Spleen (tissue), 7 donors: ENCODE results near the gene AKNA.

ENCODE experiments used
- POLR2A ChIP-seq, 3 donors: fragments of 450-650 bp; IDR thresholded peaks; one replicate each; pipeline ENCODE4 v1.5.1; 2017; ENCODE audit warnings: antibody characterized with exemption in 3 of 3, mild to moderate bottlenecking in 1 of 3
- TF ChIP-seq, protein P1 (sequence below), 11 experiments: fragments of 200-600 bp in 7 of 11; fragments of 450-650 bp in 4 of 11; sonication (generic) in 4 of 11; IDR thresholded peaks in 8 of 11; conservative IDR thresholded peaks in 3 of 11; 1 replicate in 7 of 11; 2 replicates in 4 of 11; pipeline versions ENCODE4 v1.4.0 to v1.8.0; 2016 to 2021; ENCODE audit warnings: antibody characterized with exemption in 11 of 11, inconsistent platforms in 4 of 11, mild to moderate bottlenecking in 1 of 11
- donor health status: DM: no; HTN: no; CAD: no; lungs with moderate emphysema.
- donor health status: DM: no; HTN: no; CAD: no.
- donor health status: DM: no; HTN: no; CAD: no.

DNA sequence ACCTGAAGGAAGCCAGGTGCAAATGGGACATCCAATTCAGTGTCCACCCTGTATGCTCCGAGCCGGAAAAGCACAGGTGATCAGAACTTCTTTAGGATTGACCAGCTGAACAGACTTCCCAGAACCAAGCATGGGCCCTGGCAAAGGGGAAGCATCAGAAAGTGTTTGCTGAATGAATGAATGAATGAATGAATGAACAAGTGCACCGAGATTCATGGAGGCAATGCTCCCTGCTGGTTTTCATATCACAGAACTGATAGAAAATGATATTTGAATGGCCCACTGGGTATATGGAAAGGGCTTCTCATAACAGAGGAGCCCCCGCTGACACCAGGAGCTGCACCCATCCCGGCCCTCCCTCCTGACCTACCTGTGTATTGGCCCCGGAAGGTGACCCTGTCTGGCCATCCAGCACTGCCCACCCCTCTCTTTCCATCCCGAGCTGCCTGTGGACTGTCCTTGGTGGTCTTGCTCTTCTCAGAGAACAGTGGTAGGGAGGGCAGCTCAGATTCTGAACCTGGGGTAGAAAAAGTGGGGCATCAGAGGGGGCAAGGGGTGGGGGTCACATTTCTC, 42.2 kb downstream of the AKNA start:
- TF ChIP-seq POLR2A (IDR thresholded peaks at IDR 0.05), result no peak
- TF ChIP-seq, protein P1, sequence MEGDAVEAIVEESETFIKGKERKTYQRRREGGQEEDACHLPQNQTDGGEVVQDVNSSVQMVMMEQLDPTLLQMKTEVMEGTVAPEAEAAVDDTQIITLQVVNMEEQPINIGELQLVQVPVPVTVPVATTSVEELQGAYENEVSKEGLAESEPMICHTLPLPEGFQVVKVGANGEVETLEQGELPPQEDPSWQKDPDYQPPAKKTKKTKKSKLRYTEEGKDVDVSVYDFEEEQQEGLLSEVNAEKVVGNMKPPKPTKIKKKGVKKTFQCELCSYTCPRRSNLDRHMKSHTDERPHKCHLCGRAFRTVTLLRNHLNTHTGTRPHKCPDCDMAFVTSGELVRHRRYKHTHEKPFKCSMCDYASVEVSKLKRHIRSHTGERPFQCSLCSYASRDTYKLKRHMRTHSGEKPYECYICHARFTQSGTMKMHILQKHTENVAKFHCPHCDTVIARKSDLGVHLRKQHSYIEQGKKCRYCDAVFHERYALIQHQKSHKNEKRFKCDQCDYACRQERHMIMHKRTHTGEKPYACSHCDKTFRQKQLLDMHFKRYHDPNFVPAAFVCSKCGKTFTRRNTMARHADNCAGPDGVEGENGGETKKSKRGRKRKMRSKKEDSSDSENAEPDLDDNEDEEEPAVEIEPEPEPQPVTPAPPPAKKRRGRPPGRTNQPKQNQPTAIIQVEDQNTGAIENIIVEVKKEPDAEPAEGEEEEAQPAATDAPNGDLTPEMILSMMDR (IDR thresholded peaks at IDR 0.05 in 8 of 11, conservative IDR thresholded peaks at IDR 0.05 in 3 of 11), result no peak
